IPS DF 6.9 (cell line): Measurements from ENCODE around the gene NAV3.

ENCODE experiments used
- DNase-seq: peaks from one replicate; pipeline ENCODE4 v3.0.0-alpha.2; 2013; ENCODE audit warnings: low read depth, low spot score
- H3K27ac ChIP-seq: one replicate; pipeline ENCODE4 v1.5.1; 2013; ENCODE audit warnings: low read length, control low read depth
- H3K27me3 ChIP-seq: 2 replicates; pipeline ENCODE4 v1.6.1; 2013; ENCODE audit warnings: mild to moderate bottlenecking, low read length; ENCODE audit not compliant: control insufficient read depth, insufficient read depth
- H3K36me3 ChIP-seq: 2 replicates; pipeline ENCODE4 v1.6.1; 2013; ENCODE audit warnings: low read length; ENCODE audit not compliant: control insufficient read depth, insufficient read depth
- H3K4me1 ChIP-seq: 2 replicates; pipeline ENCODE4 v1.6.1; 2013; ENCODE audit warnings: low read length; ENCODE audit not compliant: control insufficient read depth, insufficient read depth
- H3K4me3 ChIP-seq: 2 replicates; pipeline ENCODE4 v1.5.1; 2013; ENCODE audit warnings: mild to moderate bottlenecking, low read length
- H3K9me3 ChIP-seq: 2 replicates; pipeline ENCODE4 v1.6.1; 2013; ENCODE audit warnings: low read length, inconsistent platforms; ENCODE audit not compliant: control insufficient read depth, insufficient read depth
- WGBS: extraction: QIAGEN DNeasy Blood & Tissue Kit; methylation state at CpG from one replicate; pipeline ENCODE4 v1.1.7; 2013; ENCODE audit warnings: mixed read lengths, missing lambda C conversion rate; ENCODE audit not compliant: insufficient read length, insufficient coverage; 5-methylcytosine and 5-hydroxymethylcytosine counted together

The NAV3 gene

DNA sequence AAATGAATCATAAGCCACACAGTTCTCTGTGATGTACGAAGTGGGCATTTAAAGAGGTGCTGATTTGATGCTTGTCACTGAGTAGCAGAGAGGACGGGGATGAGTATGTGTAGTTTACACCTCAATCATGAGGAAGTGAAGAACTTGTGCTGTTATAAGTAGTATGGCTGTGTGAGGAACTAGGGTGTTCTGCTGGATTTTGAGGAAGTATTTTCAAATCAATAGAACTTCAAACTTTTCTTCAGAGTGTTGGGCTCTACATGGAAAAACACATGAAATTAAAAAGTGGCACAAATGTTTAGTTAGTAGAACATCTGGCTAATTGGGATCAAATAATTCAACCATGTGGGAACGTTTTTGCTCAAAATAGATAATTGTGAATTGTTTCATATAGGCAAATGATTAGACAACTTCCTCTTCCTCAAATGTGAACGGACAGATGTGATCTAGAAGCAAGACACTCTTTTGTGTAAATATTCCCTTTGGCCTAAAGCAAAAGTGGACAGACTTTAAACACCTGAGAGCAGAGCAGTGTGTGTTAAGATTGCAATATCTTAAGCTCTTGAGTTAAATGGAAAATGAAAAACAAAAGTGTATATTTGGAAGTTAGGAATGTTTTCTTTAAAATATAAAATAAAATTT is 168.5 kb downstream of the NAV3 start:
- no peaks in the 10 kb centered on the region for H3K9me3 ChIP-seq
- H3K36me3 ChIP-seq = no peaks in the 10 kb centered on the region
- no peak for DNase-seq
- H3K4me3 ChIP-seq = no peak overlapping the region
- no peak overlapping the region for H3K27ac ChIP-seq
- H3K27me3 ChIP-seq = no peaks in the 10 kb centered on the region
- no CpG with 5 or more reads among the region's 4 CpGs for whole genome bisulfite sequencing
- H3K4me1 ChIP-seq = no peaks in the 10 kb centered on the region

DNA sequence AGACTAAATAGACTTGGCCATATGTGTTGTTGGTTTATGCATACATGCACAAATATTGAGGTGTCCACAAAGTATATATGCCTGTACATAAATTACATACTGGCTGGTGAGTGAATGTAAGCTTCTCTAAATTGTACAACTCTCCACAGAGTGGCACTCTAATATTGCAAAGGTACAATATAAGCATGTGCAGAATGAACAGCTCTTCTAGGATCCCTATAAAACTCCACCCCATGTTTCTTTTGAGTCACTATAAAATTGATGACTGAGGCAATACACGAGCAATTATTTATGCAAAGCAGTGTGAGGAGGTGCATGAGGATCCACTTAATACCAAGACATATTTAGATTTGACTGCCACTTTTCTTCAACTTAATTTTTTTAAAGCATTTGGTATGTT is 172.2 kb downstream of the NAV3 start:
- no CpG with 5 or more reads among the region's 1 CpG for WGBS
- Histone ChIP-seq H3K4me3 (no peak overlapping the region), H3K27me3 (no peaks in the 10 kb centered on the region), H3K4me1 (no peaks in the 10 kb centered on the region), H3K27ac (no peak overlapping the region), H3K36me3 (no peaks in the 10 kb centered on the region), H3K9me3 (no peaks in the 10 kb centered on the region)
- no peak for DNase-seq

DNA sequence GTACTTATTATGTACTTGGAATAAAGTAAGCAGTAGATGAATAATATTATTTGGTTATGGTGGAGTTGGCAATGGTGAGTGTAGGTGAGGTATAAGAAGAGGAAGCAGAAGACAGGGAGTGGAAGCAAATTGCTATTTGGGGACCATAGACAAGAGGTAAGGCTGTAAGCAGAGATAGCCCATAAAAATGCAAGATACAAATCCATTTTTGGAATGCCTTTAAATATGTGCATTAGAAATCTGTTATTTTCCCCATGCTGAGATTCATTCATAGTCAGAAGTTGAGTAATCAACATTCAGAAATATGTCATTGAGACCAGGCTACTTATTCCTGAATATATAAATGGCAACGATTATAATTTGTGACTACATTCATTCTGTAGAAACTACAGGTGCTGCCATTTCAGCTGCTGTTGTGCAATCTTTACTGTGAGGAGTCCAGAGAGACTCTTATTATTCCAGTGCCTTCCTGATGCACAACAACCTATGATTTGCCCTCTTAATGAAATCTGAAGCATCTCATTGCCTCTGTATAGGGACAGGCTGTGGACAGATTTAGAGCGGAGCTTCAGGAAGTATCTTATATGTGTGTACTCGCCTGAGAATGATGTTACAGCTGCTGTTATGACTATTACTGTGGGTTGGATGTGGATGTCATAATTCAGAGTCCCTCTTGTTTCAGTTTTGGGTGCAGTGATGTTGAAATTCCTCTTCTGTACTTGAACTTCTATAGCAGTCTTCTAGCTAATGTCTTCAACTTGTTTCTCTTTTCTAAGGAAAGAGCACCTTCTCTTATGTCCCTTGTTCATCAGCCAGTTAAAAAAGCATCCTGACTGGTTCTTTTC is 173.8 kb downstream of the NAV3 start:
- Histone ChIP-seq H3K4me3 (no peak overlapping the region), H3K4me1 (no peaks in the 10 kb centered on the region), H3K27ac (no peak overlapping the region), H3K36me3 (no peaks in the 10 kb centered on the region), H3K9me3 (no peaks in the 10 kb centered on the region), H3K27me3 (no peaks in the 10 kb centered on the region)
- no peak for DNase-seq
- WGBS = no CpG with 5 or more reads among the region's 3 CpGs

DNA sequence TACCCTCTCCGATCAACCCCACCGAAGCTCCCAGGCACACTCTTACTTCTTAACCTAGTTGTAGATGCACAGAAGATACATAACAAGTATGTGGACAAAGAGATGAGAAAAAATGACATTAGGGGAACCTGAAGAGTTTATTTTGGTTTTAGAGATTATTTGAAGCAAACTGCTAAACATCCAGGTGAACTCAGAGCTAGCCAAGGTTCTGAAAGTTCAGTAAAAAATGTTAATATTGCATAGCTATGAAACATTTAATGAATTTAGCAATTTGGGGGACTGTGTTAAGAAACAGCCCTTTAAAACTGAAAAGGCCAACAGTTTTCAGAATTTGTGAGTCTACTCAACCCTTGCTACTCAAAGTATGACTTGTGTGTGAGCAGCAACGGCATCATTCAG is 174.4 kb downstream of the NAV3 start:
- Histone ChIP-seq H3K27ac (no peak overlapping the region), H3K4me3 (no peak overlapping the region), H3K9me3 (no peaks in the 10 kb centered on the region), H3K27me3 (no peaks in the 10 kb centered on the region), H3K4me1 (no peaks in the 10 kb centered on the region), H3K36me3 (no peaks in the 10 kb centered on the region)
- no CpG with 5 or more reads among the region's 3 CpGs for WGBS
- DNase-seq = no peak

DNA sequence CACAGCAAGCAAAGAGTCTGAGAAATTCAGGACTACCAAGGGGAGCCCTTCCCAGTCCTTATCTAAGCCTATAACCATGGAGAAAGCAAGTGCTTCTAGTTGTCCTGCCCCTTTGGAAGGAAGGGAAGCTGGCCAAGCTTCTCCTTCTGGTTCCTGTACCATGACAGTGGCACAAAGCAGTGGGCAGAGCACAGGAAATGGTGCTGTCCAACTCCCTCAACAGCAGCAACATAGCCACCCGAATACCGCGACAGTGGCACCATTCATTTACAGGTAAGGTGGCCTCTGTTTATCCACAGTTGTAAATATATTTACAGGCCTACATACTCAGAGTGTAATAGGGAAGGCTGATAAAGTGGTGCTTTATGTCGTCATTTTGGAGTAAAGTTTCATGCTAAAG is 176.5 kb downstream of the NAV3 start:
- H3K27me3 ChIP-seq = no peaks in the 10 kb centered on the region
- WGBS = no CpG with 5 or more reads among the region's 4 CpGs
- DNase-seq = no peak
- no peaks in the 10 kb centered on the region for H3K4me1 ChIP-seq
- H3K4me3 ChIP-seq = no peak overlapping the region
- no peaks in the 10 kb centered on the region for H3K36me3 ChIP-seq
- H3K9me3 ChIP-seq = no peaks in the 10 kb centered on the region
- H3K27ac ChIP-seq = no peak overlapping the region

DNA sequence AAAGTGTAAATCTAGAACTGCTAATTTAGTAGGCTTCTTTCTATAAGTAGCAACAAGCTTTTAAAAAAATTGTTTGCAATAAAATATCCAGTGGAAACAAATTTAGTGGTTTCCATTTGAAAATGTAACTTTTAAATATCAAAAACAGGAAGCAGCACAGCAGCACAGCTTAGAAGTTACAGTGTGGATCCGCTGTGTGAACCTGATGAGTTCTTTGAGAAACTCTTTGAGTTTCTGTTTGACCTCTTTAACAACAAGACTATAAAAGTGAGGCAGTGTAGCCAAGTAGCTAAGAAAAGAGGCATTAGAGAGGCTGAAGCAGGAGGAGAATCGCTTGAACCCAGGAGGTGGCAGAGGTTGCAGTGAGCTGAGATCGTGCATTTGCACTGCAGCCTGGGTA is 178.3 kb downstream of the NAV3 start:
- Histone ChIP-seq H3K4me1 (no peaks in the 10 kb centered on the region), H3K36me3 (no peaks in the 10 kb centered on the region), H3K27ac (no peak overlapping the region), H3K27me3 (no peaks in the 10 kb centered on the region), H3K4me3 (no peak overlapping the region), H3K9me3 (no peaks in the 10 kb centered on the region)
- DNase-seq = no peak
- WGBS = no CpG with 5 or more reads among the region's 3 CpGs

DNA sequence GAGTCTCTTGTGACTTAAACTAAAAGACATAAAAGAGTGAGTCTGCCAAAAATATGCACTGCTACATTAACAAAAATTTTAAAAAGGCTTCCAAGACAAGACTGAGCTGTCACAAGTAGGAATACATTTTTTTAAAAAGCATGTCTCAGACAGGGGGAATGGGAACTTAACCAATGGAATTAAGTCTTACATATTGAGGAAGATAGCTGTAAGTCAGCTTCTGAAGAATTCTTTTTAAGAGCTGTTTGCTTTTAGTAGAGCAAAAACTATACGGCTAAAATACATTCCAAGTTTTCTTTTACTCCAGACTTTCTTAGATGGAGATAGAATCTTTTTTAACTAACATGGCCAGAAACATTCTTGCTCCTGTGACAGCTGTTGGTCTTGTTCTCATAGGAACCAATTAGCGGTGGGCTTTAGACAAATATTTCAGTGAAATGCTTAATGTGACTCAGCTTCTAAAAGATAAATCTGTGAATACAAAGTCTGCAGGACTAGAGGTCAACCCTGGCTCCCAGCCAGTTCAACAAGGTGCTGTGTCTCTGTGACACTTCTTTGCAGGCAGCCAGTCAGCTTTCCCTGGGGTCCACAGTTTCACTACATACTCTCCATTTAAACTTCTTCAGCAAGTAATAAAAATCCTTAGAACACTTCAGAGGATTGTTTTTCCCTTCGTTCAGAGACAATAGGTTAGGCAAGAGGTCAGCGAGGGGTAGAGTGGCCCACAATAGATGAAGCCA is 187.6 kb downstream of the NAV3 start:
- Histone ChIP-seq H3K27me3 (no peaks in the 10 kb centered on the region), H3K27ac (no peak overlapping the region), H3K4me1 (no peaks in the 10 kb centered on the region), H3K36me3 (no peaks in the 10 kb centered on the region), H3K4me3 (no peak overlapping the region), H3K9me3 (no peaks in the 10 kb centered on the region)
- no CpG with 5 or more reads among the region's 4 CpGs for WGBS
- DNase-seq = no peak

DNA sequence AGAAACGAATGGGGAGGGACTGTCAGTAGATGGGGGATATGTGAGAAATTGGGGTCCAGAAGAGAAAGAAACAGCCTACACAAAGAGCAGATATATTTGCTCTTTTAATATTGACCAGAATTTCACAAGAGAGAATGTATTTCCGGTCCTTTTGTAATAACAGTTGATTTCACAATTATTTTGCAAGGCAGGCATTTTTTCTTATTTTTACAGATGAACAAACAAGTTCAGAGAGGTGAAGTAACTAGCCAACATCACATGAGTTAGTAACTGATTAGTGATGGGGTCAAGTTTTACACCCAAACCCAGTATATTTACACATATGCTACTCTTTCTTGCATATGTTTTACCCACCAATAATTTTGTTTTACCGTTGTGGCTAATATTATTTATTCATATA is 188.2 kb downstream of the NAV3 start:
- no peak for DNase-seq
- Histone ChIP-seq H3K27ac (no peak overlapping the region), H3K27me3 (no peaks in the 10 kb centered on the region), H3K4me1 (no peaks in the 10 kb centered on the region), H3K36me3 (no peaks in the 10 kb centered on the region), H3K9me3 (no peaks in the 10 kb centered on the region), H3K4me3 (no peak overlapping the region)
- WGBS = no CpG with 5 or more reads among the region's 3 CpGs

DNA sequence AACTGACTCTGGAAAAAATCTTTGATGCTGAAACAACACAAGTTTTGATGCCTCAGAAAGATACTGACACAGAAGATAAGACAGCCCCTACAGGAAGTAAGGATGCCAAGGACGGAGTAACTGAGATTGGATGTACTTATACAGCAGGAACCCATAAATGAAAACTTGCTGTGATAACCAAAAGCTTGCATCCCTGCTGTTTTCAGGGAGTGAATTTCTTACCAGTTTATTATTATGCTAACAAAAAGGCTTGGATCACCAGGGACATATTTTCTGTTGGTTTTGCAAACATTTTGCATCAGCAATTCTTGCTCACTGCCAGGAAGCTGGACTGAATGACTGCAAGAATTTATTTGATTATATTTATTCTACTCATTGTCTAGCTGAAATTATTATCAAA is 197.7 kb downstream of the NAV3 start:
- no peaks in the 10 kb centered on the region for H3K36me3 ChIP-seq
- no peaks in the 10 kb centered on the region for H3K4me1 ChIP-seq
- no peak overlapping the region for H3K4me3 ChIP-seq
- H3K27me3 ChIP-seq = no peaks in the 10 kb centered on the region
- H3K9me3 ChIP-seq = no peaks in the 10 kb centered on the region
- no CpG with 5 or more reads among the region's 1 CpG for WGBS
- no peak for DNase-seq
- H3K27ac ChIP-seq = no peak overlapping the region

DNA sequence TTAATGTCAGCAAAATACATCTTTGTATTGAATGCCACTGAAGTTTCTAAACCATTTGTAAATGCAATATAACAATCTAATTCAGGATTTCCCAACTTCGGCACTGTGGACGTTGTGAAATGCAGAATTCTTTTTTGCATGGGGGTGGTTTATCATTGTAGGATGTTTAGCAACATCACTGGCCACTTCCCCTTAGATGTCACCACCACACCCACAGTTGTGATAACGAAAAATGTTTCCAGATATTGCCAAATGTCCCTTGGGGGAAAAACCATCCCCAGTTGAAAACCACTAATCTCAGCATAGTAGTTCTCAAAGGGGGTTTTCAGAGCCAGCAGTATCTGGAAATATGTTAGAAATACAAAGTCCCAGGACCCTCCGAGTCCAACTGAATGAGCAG is 203.3 kb downstream of the NAV3 start:
- Histone ChIP-seq H3K4me3 (no peak overlapping the region), H3K36me3 (no peaks in the 10 kb centered on the region), H3K9me3 (no peaks in the 10 kb centered on the region), H3K4me1 (no peaks in the 10 kb centered on the region), H3K27me3 (no peaks in the 10 kb centered on the region), H3K27ac (no peak overlapping the region)
- no peak for DNase-seq
- WGBS = no CpG with 5 or more reads among the region's 4 CpGs
